ENCODE data around the gene TCF19. TPM values are rescaled to one million over a fixed set of nuclear protein-coding genes. Genes with fewer than 3 reads are reported as not detected.

TCF19 gene
- 10 to 100 TPM in 1 of 2 donors, 1 to 10 TPM in 1; 7.6 to 10.0 TPM for total RNA-seq

DNA sequence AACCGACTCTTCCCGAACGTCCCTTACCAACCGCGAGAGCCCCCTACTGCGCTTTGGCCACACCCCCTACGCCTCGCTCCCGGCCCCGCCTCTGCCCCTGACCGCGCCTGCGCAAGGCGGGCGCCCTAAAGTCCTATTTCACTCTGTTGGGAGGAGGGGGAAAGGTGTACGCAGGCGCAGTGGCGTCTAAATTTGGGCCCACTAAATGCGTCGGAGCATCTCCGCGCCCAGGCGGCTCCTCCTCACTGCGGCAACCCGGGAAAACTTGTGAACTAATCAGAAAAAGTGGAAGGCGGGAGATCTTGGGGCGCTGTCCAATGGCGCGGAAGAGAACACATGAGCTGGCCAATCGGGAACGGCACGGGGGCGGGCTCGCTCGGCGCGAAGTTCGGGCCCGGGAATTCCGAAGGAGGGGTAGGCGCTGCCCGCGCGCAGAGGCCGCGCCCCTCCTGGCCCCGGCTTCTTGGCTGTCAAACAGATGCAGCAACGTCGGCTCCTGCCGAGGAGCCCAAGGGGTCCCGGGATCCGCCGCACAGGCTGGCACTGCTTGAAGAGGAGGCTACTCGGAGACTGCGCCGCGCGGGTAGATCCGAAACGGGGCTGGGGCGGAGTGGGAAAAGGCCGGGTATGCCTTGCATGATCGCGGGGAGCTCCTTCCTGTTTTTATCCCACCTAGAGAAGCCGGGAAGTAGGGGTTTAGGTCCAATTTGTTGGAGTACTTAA is at the start of gene TCF19:
Gene TCF19 (plus strand): TSS at position 450 of the 723 bp plus-strand sequence. CDS start 881 bp downstream, outside the sequence.
- WGBS, result under 1% methylated on average over 51 of the region's 65 CpGs
- DNase-seq (ENCODE audit: low spot score), result peak; percentile 98
- peaks cover 5% of the 10 kb centered on the region for H3K4me1 ChIP-seq (replicated peaks)
- H3K27ac ChIP-seq, result peak within 1 kb of the TSS; percentile 80 to 86
- H3K4me3 ChIP-seq, result peak within 1 kb of the TSS; percentile 57 to 58
- no peaks in the 10 kb centered on the region for H3K27me3 ChIP-seq (replicated peaks; ENCODE audit: insufficient read depth)
- no peaks in the 10 kb centered on the region for H3K9me3 ChIP-seq
- intact Hi-C loops (cut with DNase I), result loop anchor here (5.0 kb wide), 1 partner anchor 39 kb away; no protein-coding TSS in a partner anchor
- H3K36me3 ChIP-seq, result no peaks in the 10 kb centered on the region
- peak; percentile 98 for TF ChIP-seq POLR2AphosphoS5 (IDR thresholded peaks at IDR 0.05)
- peak; percentile 57 for TF ChIP-seq POLR2A (IDR thresholded peaks at IDR 0.05)
- TF ChIP-seq, protein P1, sequence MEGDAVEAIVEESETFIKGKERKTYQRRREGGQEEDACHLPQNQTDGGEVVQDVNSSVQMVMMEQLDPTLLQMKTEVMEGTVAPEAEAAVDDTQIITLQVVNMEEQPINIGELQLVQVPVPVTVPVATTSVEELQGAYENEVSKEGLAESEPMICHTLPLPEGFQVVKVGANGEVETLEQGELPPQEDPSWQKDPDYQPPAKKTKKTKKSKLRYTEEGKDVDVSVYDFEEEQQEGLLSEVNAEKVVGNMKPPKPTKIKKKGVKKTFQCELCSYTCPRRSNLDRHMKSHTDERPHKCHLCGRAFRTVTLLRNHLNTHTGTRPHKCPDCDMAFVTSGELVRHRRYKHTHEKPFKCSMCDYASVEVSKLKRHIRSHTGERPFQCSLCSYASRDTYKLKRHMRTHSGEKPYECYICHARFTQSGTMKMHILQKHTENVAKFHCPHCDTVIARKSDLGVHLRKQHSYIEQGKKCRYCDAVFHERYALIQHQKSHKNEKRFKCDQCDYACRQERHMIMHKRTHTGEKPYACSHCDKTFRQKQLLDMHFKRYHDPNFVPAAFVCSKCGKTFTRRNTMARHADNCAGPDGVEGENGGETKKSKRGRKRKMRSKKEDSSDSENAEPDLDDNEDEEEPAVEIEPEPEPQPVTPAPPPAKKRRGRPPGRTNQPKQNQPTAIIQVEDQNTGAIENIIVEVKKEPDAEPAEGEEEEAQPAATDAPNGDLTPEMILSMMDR (IDR thresholded peaks at IDR 0.05), result no peak

- peaks cover 2% of the 10 kb centered on the region for H3K27me3 ChIP-seq (replicated peaks; ENCODE audit: insufficient read depth)
Measured at GRCh38 chr6:31110825-31111582, 47.4 kb upstream of the TCF19 start.

GRCh38 chr6:31111712-31112111 is 46.7 kb upstream of the TCF19 start:
- no peak for DNase-seq (ENCODE audit: low spot score)
- peaks cover 5% of the 10 kb centered on the region for H3K4me1 ChIP-seq (replicated peaks)
- H3K9me3 ChIP-seq, result no peaks in the 10 kb centered on the region
- H3K27ac ChIP-seq, result no peak overlapping the region
- H3K36me3 ChIP-seq, result no peaks in the 10 kb centered on the region
- no peak for TF ChIP-seq POLR2A (IDR thresholded peaks at IDR 0.05)
- TF ChIP-seq, protein P1 (IDR thresholded peaks at IDR 0.05), result no peak
- no peak for TF ChIP-seq POLR2AphosphoS5 (IDR thresholded peaks at IDR 0.05)
- intact Hi-C loops (cut with DNase I), result no loop called here
- WGBS, result 97% methylated on average over 13 of the region's 13 CpGs
- H3K4me3 ChIP-seq, result no peak overlapping the region
- H3K27me3 ChIP-seq (replicated peaks; ENCODE audit: insufficient read depth), result peaks cover 2% of the 10 kb centered on the region

More at GRCh38 chr6:31110825-31111582, 47.4 kb upstream of the TCF19 start:
- H3K4me3 ChIP-seq, result no peak overlapping the region
- TF ChIP-seq POLR2AphosphoS5 (IDR thresholded peaks at IDR 0.05) (no peak), POLR2A (IDR thresholded peaks at IDR 0.05) (no peak)
- TF ChIP-seq, protein P1 (IDR thresholded peaks at IDR 0.05), result no peak
- intact Hi-C loops (cut with DNase I), result no loop called here
- DNase-seq (ENCODE audit: low spot score), result no peak
- H3K9me3 ChIP-seq, result no peaks in the 10 kb centered on the region
- WGBS, result 69% methylated on average over 11 of the region's 11 CpGs
- no peak overlapping the region for H3K27ac ChIP-seq
- no peaks in the 10 kb centered on the region for H3K36me3 ChIP-seq
- H3K4me1 ChIP-seq (replicated peaks), result peaks cover 5% of the 10 kb centered on the region

DNA sequence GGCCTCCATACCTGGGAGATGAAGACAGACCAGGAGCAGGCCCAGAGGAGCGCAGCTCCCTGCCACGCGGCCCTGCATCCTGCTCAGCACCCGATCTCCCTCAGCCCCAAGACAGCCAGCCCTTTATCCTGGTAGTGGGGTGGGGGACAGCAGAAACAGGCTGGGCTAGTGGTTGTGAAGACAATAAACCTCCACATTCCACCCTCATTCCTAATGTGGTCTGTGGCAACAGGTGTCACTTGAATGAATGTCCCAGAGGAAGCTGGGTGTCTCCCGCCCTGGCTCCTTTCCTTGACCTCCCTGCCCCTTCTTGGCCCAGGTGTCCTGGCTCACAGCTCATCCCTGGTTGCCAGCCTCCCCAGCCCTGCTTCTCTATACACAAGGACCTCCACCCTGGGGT is 45.9 kb upstream of the TCF19 start, which contains the start of gene C6orf15:
Gene C6orf15 (minus strand): TSS at position 98 of the 400 bp plus-strand sequence. CDS start 20 bp downstream, at position 78.
- no peak within 1 kb of the TSS for H3K4me3 ChIP-seq
- no peak for DNase-seq (ENCODE audit: low spot score)
- WGBS, result 79% methylated on average over 5 of the region's 5 CpGs
- H3K9me3 ChIP-seq, result no peaks in the 10 kb centered on the region
- no peak within 1 kb of the TSS for H3K27ac ChIP-seq
- peaks cover 2% of the 10 kb centered on the region for H3K27me3 ChIP-seq (replicated peaks; ENCODE audit: insufficient read depth)
- H3K36me3 ChIP-seq, result no peaks in the 10 kb centered on the region
- H3K4me1 ChIP-seq (replicated peaks), result peaks cover 5% of the 10 kb centered on the region
- TF ChIP-seq, protein P1 (IDR thresholded peaks at IDR 0.05), result no peak
- TF ChIP-seq POLR2AphosphoS5 (IDR thresholded peaks at IDR 0.05) (no peak), POLR2A (IDR thresholded peaks at IDR 0.05) (no peak)
- intact Hi-C loops (cut with DNase I), result no loop called here

Measured in prostate gland (tissue), 2 donors.